ENCODE results near the gene SERTAD1.

The SERTAD1 gene

GRCh38 chr19:40374084-40374483 lies 51.7 kb downstream of the SERTAD1 start:
- DNase-seq, result no peak

GRCh38 chr19:40371802-40372122 lies 54.0 kb downstream of the SERTAD1 start:
- no peak for DNase-seq

All from GOT3 (cell line).